Tibial nerve (tissue), 4 donors: ENCODE data around the gene TTC23. TPM values are rescaled to one million over a fixed set of nuclear protein-coding genes. Genes with fewer than 3 reads are reported as not detected.
A peak's percentile ranks its signal among the peaks of the same experiment; 100 is the strongest.

ENCODE experiments used
- DNase-seq, 2 donors: peaks; one replicate each; pipeline ENCODE4 v3.0.0-alpha.2; 2019; ENCODE audit warnings: low spot score in 2 of 2
- H3K27ac ChIP-seq, 4 donors: fragments of 200-600 bp; sonication (generic) in 3 of 4; one replicate each; pipeline ENCODE4 v1.5.1; 2017 to 2019; ENCODE audit warnings: mild to moderate bottlenecking in 1 of 4
- H3K27me3 ChIP-seq, 2 donors: fragments of 200-600 bp; sonication (generic) in 1 of 2; one replicate each; pipeline versions ENCODE4 v1.5.1 to v1.6.0; 2017 to 2019
- H3K36me3 ChIP-seq, 3 donors: fragments of 200-600 bp; sonication (generic); one replicate each; pipeline ENCODE4 v1.5.1; 2018 to 2019
- H3K4me1 ChIP-seq, 4 donors: fragments of 200-600 bp; sonication (generic) in 3 of 4; one replicate each; pipeline ENCODE4 v1.5.1; 2017 to 2019
- H3K4me3 ChIP-seq, 4 donors: fragments of 200-600 bp; sonication (generic) in 3 of 4; one replicate each; pipeline ENCODE4 v1.5.1; 2017 to 2019; ENCODE audit warnings: mild to moderate bottlenecking in 1 of 4, moderate library complexity in 1 of 4
- H3K9me3 ChIP-seq, 4 donors: fragments of 200-600 bp; sonication (generic) in 3 of 4; one replicate each; pipeline ENCODE4 v1.5.1; 2017 to 2019
- EP300 ChIP-seq, 2 donors: sonication (generic); formaldehyde crosslinking; IDR thresholded peaks; one replicate each; pipeline ENCODE4 v1.6.1; 2017; ENCODE audit warnings: antibody characterized with exemption in 2 of 2, mild to moderate bottlenecking in 1 of 2
- POLR2A ChIP-seq, 2 donors: fragments of 450-650 bp; IDR thresholded peaks; one replicate each; pipeline ENCODE4 v1.6.1; 2017; ENCODE audit warnings: antibody characterized with exemption in 2 of 2, mild to moderate bottlenecking in 2 of 2, moderate library complexity in 2 of 2
- WGBS, 2 donors: methylation state at CpG; one replicate each; pipeline ENCODE4 v1.1.5; 2018; 5-methylcytosine and 5-hydroxymethylcytosine counted together
- total RNA-seq, 4 donors: library from RNA; depleted of rRNA; stranded (reverse); fragments of >200 nt; gene quantifications; one replicate each; pipeline ENCODE4 v1.1.0, GENCODE V29; 2016
- TF ChIP-seq, protein P1 (sequence below), 5 experiments: fragments of 200-600 bp in 3 of 5; fragments of 450-650 bp in 2 of 5; sonication (generic) in 3 of 5; IDR thresholded peaks; one replicate each; pipeline ENCODE4 v1.5.1; 2016 to 2019; ENCODE audit warnings: antibody characterized with exemption in 5 of 5, mild to moderate bottlenecking in 3 of 5, moderate library complexity in 2 of 5

Gene TTC23
- total RNA-seq, 4 donors from 2014 or later = 19.3 to 59.2 (median 25.7) TPM

DNA sequence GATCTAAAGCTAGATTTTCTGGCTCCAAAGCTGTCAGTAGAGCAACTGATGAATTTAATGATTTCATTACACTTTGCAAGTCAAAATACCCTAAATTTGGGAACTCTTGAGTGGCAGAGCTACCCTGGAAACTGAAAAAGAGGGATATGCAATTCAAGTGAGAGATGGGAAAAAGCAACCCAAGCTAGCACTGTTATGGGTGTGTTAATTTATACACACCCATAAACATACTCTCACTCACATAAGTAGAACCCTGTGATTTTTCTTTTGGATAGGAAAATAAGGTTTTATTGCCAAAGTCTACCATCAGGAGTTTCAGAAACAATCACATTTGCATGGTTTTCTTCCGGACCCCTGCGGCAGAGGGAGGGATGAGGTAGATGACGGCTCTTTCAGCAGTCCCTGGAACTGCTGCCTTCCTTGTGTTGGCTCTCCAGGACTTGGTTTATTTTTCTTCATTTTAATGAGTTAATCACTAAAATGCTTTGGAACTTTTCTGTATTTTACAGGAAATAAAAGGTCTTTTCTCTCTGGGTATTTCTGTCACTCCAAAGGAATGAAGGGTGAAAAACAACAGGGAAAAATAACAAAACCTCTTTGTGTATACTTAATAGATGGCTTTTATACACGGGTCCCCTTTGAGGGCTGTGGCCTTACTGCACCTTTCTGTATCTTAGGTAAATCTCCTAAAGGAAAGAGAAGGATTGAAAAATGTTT lies 63.8 kb downstream of the TTC23 start:
- Histone ChIP-seq H3K9me3 (no peaks in the 10 kb centered on the region), H3K36me3 (peaks cover 0 to 11% (median 0%) of the 10 kb centered on the region in 3 donors), H3K4me3 (no peak overlapping the region), H3K27ac (peak overlapping the region; percentile 3 to 88 (median 66)), H3K4me1 (peaks cover 0 to 50% (median 15%) of the 10 kb centered on the region in 4 donors), H3K27me3 (no peaks in the 10 kb centered on the region)
- no peak for TF ChIP-seq EP300 (IDR thresholded peaks at IDR 0.05)
- TF ChIP-seq, protein P1, sequence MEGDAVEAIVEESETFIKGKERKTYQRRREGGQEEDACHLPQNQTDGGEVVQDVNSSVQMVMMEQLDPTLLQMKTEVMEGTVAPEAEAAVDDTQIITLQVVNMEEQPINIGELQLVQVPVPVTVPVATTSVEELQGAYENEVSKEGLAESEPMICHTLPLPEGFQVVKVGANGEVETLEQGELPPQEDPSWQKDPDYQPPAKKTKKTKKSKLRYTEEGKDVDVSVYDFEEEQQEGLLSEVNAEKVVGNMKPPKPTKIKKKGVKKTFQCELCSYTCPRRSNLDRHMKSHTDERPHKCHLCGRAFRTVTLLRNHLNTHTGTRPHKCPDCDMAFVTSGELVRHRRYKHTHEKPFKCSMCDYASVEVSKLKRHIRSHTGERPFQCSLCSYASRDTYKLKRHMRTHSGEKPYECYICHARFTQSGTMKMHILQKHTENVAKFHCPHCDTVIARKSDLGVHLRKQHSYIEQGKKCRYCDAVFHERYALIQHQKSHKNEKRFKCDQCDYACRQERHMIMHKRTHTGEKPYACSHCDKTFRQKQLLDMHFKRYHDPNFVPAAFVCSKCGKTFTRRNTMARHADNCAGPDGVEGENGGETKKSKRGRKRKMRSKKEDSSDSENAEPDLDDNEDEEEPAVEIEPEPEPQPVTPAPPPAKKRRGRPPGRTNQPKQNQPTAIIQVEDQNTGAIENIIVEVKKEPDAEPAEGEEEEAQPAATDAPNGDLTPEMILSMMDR (IDR thresholded peaks at IDR 0.05) = no peak
- no peak for TF ChIP-seq POLR2A (IDR thresholded peaks at IDR 0.05)
- no peak for DNase-seq
- 26 to 35% methylated on average over 4 of the region's 4 CpGs for WGBS, 2 donors

DNA sequence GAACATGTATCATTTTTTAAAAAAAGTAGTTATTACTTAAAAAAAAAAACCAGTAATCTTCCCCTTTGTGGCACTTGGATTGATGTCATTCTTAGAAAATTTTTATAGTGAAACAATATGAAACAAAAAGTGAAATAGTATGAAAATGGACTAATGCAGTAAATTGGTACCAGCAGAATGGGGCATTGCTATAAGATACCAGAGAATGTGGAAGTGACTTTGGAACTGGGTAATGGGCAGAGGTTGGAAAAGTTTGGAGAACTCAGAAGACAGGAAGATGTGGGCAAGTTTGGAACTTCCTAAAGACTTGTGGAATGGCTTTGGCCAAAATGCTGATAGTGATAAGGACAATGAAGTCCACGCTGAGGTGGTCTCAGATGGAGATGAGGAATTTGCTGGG lies 66.6 kb downstream of the TTC23 start:
- 86 to 92% methylated on average over 1 of the region's 1 CpG for WGBS, 2 donors
- TF ChIP-seq POLR2A (IDR thresholded peaks at IDR 0.05) (no peak), EP300 (IDR thresholded peaks at IDR 0.05) (no peak)
- TF ChIP-seq, protein P1 (IDR thresholded peaks at IDR 0.05) = no peak
- H3K27me3 ChIP-seq = no peaks in the 10 kb centered on the region
- no peak overlapping the region for H3K4me3 ChIP-seq
- peaks cover 0 to 57% (median 15%) of the 10 kb centered on the region in 4 donors for H3K4me1 ChIP-seq
- no peaks in the 10 kb centered on the region for H3K9me3 ChIP-seq
- H3K27ac ChIP-seq = peak overlapping the region in 1 of 4 donors; percentile 46
- no peak for DNase-seq
- peaks cover 0 to 6% (median 0%) of the 10 kb centered on the region in 3 donors for H3K36me3 ChIP-seq

GRCh38 chr15:99181545-99181971 lies 67.8 kb downstream of the TTC23 start:
- peak overlapping the region in 2 of 4 donors; percentile 53 to 63 for H3K27ac ChIP-seq
- H3K36me3 ChIP-seq = peaks cover 0 to 6% (median 0%) of the 10 kb centered on the region in 3 donors
- TF ChIP-seq POLR2A (IDR thresholded peaks at IDR 0.05) = no peak
- peak in 1 of 2 donors; percentile 47 for TF ChIP-seq EP300 (IDR thresholded peaks at IDR 0.05)
- TF ChIP-seq, protein P1 (IDR thresholded peaks at IDR 0.05) = no peak
- 35 to 40% methylated on average over 4 of the region's 4 CpGs for WGBS, 2 donors
- no peaks in the 10 kb centered on the region for H3K27me3 ChIP-seq
- H3K9me3 ChIP-seq = no peaks in the 10 kb centered on the region
- H3K4me3 ChIP-seq = no peak overlapping the region
- peaks cover 0 to 58% (median 15%) of the 10 kb centered on the region in 4 donors for H3K4me1 ChIP-seq
- DNase-seq = peak; percentile 17 to 19

- no peaks in the 10 kb centered on the region for H3K9me3 ChIP-seq
- no peaks in the 10 kb centered on the region for H3K27me3 ChIP-seq
- no peak overlapping the region for H3K4me3 ChIP-seq
- DNase-seq = no peak
- peak overlapping the region in 2 of 4 donors; percentile 53 to 63 for H3K27ac ChIP-seq
- 90 to 92% methylated on average over 2 of the region's 2 CpGs for WGBS, 2 donors
- H3K4me1 ChIP-seq = peaks cover 0 to 52% (median 13%) of the 10 kb centered on the region in 4 donors
- peaks cover 0 to 6% (median 0%) of the 10 kb centered on the region in 3 donors for H3K36me3 ChIP-seq
- TF ChIP-seq, protein P1 (IDR thresholded peaks at IDR 0.05) = no peak
- no peak for TF ChIP-seq POLR2A (IDR thresholded peaks at IDR 0.05)
- TF ChIP-seq EP300 (IDR thresholded peaks at IDR 0.05) = no peak
These were observed 68.4 kb downstream of the TTC23 start for GRCh38 chr15:99180964-99181306.
